Uterus (tissue), 4 donors: ENCODE results near the gene SOX4. TPM values are rescaled to one million over a fixed set of nuclear protein-coding genes. Genes with fewer than 3 reads are reported as not detected.
A peak's percentile ranks its signal among the peaks of the same experiment; 100 is the strongest.
"Not testable (repeated sequence)": the region's sequence is repeated elsewhere in the genome, so short reads cannot be mapped to it uniquely, and the experiment has no call there.

ENCODE experiments used
- DNase-seq, 2 donors: peaks; one replicate each; pipeline ENCODE4 v3.0.0-alpha.2; 2019 to 2020
- H3K27ac ChIP-seq, 2 donors: fragments of 200-600 bp; sonication (generic); 1 replicate in 1 of 2; 2 replicates in 1 of 2; pipeline ENCODE4 v1.5.1; 2016 to 2018
- H3K27me3 ChIP-seq, 2 donors: fragments of 200-600 bp; sonication (generic); one replicate each; pipeline ENCODE4 v1.5.1; 2018 to 2019; ENCODE audit warnings: control low read depth in 1 of 2
- H3K36me3 ChIP-seq, 2 donors: fragments of 200-600 bp; sonication (generic); one replicate each; pipeline ENCODE4 v1.5.1; 2019; ENCODE audit warnings: control low read depth in 1 of 2
- H3K4me1 ChIP-seq, 2 donors: fragments of 200-600 bp; sonication (generic); one replicate each; pipeline ENCODE4 v1.5.1; 2018 to 2019; ENCODE audit warnings: control low read depth in 1 of 2
- H3K4me3 ChIP-seq, 2 donors: fragments of 200-600 bp; sonication (generic); 1 replicate in 1 of 2; 2 replicates in 1 of 2; pipeline ENCODE4 v1.5.1; 2018 to 2019; ENCODE audit warnings: mild to moderate bottlenecking in 1 of 2
- H3K9me3 ChIP-seq, 2 donors: fragments of 200-600 bp; sonication (generic); one replicate each; pipeline ENCODE4 v1.5.1; 2019; ENCODE audit warnings: control low read depth in 1 of 2
- POLR2A ChIP-seq, 2 donors: fragments of 450-650 bp; IDR thresholded peaks; one replicate each; pipeline ENCODE4 v1.6.1; 2016; ENCODE audit warnings: antibody characterized with exemption in 2 of 2, mild to moderate bottlenecking in 1 of 2, moderate library complexity in 1 of 2
- intact Hi-C: fragments of 100-400 bp; cut with DNase I; formaldehyde crosslinking; loops from one replicate; pipeline ENCODE4 v1.15.1; 2023; ENCODE audit warnings: low total_unique reads
- total RNA-seq, 4 donors: library from RNA; depleted of rRNA in 3 of 4; stranded (reverse); fragments of >200 nt in 3 of 4; gene quantifications; one replicate each; pipeline versions ENCODE4 v1.1.0 to v1.2.4, GENCODE V29; 2014 to 2023
- TF ChIP-seq, protein P1 (sequence below), 4 experiments: fragments of 200-600 bp in 2 of 4; fragments of 450-650 bp in 2 of 4; sonication (generic) in 2 of 4; IDR thresholded peaks; one replicate each; pipeline ENCODE4 v1.5.1; 2016 to 2019; ENCODE audit warnings: antibody characterized with exemption in 4 of 4, mild to moderate bottlenecking in 2 of 4, moderate library complexity in 1 of 4
- donor health status: DM: yes; HTN: yes; CAD: no.

The SOX4 gene
- 100 to 1,000 TPM in 1 of 4 donors, 10 to 100 TPM in 1, 1 to 10 TPM in 2; 5.9 to 103 (median 18.1) TPM for total RNA-seq

DNA sequence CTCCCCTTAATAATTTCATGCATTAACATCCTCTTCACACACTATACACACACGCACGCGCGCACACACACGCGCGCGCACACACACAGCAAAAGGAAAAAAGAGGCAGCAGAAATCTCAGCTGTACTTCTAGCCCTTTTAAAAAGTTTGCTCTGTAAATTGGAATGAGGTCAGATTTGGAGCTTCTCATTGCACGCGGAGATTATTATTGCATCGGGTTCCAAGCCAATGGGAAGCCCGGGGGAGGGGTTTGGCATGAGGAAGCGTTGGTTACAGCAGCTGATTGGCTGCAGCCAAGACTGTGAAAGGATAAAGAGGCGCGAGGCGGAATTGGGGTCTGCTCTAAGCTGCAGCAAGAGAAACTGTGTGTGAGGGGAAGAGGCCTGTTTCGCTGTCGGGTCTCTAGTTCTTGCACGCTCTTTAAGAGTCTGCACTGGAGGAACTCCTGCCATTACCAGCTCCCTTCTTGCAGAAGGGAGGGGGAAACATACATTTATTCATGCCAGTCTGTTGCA, at the start of gene SOX4:
Gene SOX4 (plus strand): TSS at position 340 of the 515 bp plus-strand sequence. CDS start 784 bp downstream, outside the sequence.
- TF ChIP-seq POLR2A (IDR thresholded peaks at IDR 0.05), result peak; percentile 85 to 92
- TF ChIP-seq, protein P1, sequence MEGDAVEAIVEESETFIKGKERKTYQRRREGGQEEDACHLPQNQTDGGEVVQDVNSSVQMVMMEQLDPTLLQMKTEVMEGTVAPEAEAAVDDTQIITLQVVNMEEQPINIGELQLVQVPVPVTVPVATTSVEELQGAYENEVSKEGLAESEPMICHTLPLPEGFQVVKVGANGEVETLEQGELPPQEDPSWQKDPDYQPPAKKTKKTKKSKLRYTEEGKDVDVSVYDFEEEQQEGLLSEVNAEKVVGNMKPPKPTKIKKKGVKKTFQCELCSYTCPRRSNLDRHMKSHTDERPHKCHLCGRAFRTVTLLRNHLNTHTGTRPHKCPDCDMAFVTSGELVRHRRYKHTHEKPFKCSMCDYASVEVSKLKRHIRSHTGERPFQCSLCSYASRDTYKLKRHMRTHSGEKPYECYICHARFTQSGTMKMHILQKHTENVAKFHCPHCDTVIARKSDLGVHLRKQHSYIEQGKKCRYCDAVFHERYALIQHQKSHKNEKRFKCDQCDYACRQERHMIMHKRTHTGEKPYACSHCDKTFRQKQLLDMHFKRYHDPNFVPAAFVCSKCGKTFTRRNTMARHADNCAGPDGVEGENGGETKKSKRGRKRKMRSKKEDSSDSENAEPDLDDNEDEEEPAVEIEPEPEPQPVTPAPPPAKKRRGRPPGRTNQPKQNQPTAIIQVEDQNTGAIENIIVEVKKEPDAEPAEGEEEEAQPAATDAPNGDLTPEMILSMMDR (IDR thresholded peaks at IDR 0.05), result no peak
- DNase-seq, result peak; percentile 94 to 97

DNA sequence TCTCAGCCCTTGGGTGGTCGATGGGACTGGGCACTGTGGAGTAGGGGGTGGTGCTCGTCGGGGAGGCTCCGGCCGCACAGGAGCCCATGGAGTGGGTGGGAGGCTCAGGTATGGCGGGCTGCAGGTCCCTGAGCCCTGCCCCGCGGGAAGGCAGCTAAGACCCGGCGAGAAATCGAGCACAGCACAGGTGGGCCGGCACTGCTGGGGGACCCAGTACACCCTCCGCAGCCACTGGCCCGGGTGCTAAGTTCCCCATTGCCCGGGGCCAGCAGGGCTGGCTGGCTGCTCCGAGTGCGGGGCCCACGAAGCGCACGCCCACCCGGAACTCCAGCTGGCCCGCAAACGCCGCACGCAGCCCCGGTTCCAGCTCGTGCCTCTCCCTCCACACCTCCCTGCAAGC, 41.3 kb upstream of the SOX4 start:
- H3K27ac ChIP-seq, H3K4me3 ChIP-seq, DNase-seq, H3K27me3 ChIP-seq, H3K9me3 ChIP-seq, intact Hi-C loops, H3K36me3 ChIP-seq, H3K4me1 ChIP-seq: not testable (repeated sequence)

More for the DNA sequence above, at the start of gene SOX4:
- Histone ChIP-seq H3K36me3 (no peaks in the 10 kb centered on the region), H3K4me1 (no peaks in the 10 kb centered on the region), H3K4me3 (peak within 1 kb of the TSS; percentile 76 to 84), H3K27ac (peak within 1 kb of the TSS; percentile 97), H3K27me3 (no peaks in the 10 kb centered on the region), H3K9me3 (no peaks in the 10 kb centered on the region)
- intact Hi-C loops, result no loop called here

DNA sequence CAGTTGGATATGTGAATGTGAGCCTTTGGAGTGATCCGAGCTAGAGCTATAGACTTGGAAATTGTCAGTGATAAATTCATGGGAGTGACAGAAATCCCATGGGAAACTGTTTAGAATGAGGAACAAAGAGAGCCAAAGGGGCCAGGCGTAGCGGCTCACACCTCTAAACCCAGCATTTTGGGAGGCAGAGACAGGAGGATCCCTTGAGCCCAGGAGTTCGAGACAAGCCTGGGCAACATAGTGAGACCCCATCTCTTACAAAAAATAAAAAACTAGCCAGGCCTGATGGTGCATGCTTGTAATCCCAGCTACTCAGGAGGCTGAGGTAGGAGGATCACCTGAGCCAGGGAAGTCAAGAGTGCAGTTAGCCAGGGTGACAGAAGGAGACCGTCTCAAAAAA, 39.3 kb upstream of the SOX4 start:
- DNase-seq, result no peak
- H3K4me3 ChIP-seq, result no peak overlapping the region
- no peaks in the 10 kb centered on the region for H3K36me3 ChIP-seq
- intact Hi-C loops, result no loop called here
- TF ChIP-seq, protein P1 (IDR thresholded peaks at IDR 0.05), result no peak
- no peak for TF ChIP-seq POLR2A (IDR thresholded peaks at IDR 0.05)
- H3K27ac ChIP-seq, result no peak overlapping the region
- no peaks in the 10 kb centered on the region for H3K27me3 ChIP-seq
- H3K4me1 ChIP-seq, result no peaks in the 10 kb centered on the region
- no peaks in the 10 kb centered on the region for H3K9me3 ChIP-seq

DNA sequence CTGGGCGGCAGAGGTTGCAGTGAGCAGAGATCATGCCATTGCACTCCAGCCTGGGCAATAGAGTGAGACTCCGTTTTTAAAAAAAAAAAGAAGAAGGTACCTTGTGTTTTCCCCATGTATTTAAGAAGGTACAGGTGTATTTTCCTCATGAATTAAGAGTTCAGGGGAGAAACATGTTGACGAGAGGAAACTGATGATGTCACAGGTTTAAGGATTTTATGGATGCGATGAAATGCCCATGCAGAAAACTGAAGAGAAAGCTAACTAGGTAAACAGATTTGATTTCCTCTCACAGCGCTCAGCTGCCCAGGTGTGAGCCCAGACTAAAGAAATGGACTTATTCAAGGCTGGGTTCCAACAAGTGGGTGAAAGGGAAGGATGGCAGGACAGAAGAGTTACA, 38.4 kb upstream of the SOX4 start:
- no peak for DNase-seq
- TF ChIP-seq, protein P1 (IDR thresholded peaks at IDR 0.05), result no peak
- no peak for TF ChIP-seq POLR2A (IDR thresholded peaks at IDR 0.05)
- intact Hi-C loops, result no loop called here
- Histone ChIP-seq H3K4me1 (no peaks in the 10 kb centered on the region), H3K27me3 (no peaks in the 10 kb centered on the region), H3K36me3 (no peaks in the 10 kb centered on the region), H3K27ac (no peak overlapping the region), H3K4me3 (no peak overlapping the region), H3K9me3 (no peaks in the 10 kb centered on the region)

DNA sequence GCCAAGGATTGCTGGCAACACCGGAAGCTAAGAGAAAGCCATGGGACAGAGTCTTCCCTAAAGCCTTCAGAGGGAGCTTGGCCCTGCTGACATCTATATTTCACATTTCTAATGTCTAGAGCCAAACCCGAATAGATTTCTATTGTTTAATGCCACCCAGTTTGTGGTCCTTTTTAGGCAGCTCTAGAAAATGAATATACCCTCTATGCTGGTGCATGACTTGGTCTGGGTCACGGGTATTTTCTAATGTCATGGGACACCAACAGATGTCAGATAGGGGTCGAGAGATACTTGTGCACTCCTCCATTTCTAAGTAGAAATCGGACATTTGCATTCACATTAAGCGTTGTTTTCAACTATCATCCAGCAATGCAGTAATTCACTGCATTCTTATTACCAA, 37.0 kb upstream of the SOX4 start:
- Histone ChIP-seq H3K36me3 (no peaks in the 10 kb centered on the region), H3K4me1 (no peaks in the 10 kb centered on the region), H3K27ac (no peak overlapping the region), H3K27me3 (no peaks in the 10 kb centered on the region), H3K4me3 (no peak overlapping the region), H3K9me3 (no peaks in the 10 kb centered on the region)
- intact Hi-C loops, result no loop called here
- no peak for DNase-seq
- no peak for TF ChIP-seq POLR2A (IDR thresholded peaks at IDR 0.05)
- TF ChIP-seq, protein P1 (IDR thresholded peaks at IDR 0.05), result no peak
